DMS114 treated with DMSO at 0.1 percent for 48 hours (cell line): ENCODE measurements around the gene PXDN.
A peak's percentile ranks its signal among the peaks of the same experiment; 100 is the strongest.
"Not testable (repeated sequence)": the region's sequence is repeated elsewhere in the genome, so short reads cannot be mapped to it uniquely, and the experiment has no call there.

Experiments used
- DNase-seq: peaks from one replicate; lab custom pipeline; 2025; ENCODE audit not compliant: unreplicated experiment; lab: John Stamatoyannopoulos, UW

Gene PXDN

DNA sequence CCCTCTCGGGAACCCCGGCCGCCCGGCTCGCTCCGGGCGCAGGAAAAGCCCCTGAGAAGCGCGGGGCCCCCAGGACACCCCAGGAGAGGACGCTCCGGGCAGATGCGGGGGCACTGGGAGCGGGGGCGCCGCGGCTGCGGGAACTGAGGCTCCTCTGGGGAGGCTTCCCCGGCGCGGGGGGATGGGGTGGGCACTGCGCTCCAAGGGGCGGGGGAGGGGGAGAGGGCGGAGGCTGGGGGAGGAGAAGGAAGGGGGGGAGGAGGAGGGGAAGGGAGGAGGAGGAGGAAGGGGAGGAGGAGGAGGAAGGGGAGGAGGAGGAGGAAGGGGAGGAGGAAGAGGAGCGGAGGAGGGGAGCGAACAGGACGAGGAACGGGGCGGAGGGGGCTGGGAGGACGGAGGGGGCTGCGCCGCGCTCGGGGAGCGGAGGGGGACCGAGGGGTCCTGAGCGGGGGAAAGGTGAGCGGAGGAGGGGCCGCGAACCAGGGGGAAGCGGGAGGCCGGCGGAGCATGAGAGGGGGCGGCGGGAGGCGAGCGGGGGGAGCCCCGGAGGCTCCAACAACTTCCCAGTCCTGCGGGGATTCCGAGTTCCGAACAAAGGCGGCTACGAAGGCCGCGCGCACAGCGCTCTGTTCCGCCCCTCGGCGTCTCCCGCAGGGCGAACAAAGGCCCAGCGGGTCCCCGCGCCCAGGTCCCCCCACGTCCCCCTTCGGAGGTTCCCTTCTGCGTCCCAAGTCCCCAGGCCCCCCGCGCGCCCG lies 742 bp downstream of the PXDN start:
- DNase-seq = no peak

DNA sequence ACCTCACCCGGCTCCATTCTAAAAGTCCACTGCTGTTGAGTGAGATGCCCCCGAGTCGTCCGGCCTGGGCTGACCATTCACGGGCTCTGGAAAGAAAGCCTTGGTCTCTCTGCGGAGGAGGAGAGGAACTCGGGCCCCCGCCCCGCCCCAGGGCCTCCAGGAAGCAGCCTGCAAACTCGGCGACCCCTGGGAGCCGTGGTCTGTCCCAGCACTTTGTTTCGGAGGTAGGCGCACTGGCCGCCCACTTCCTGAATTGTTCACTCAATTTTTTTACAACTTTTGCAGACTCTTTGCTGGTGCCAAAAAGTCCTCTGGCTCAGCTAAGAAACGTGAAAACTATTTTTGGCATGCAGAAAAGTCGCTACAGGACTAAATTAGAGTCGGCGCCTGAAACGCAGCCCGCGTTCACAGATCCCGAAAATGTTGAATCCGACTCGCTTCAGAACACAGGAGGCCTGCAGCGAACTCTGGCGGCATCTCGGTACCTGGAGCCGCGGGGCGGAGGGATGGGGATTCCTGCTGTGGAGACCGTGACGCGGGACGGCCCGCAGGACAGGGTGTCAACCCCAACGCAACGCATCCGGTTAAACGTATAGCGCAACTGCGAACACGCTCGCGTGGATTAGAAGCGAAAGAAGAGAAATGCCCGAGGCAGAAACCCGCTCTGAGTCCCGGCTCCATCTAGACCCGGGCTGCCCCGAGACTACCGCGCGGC lies 1.5 kb downstream of the PXDN start:
- peak; percentile 51 for DNase-seq

DNA sequence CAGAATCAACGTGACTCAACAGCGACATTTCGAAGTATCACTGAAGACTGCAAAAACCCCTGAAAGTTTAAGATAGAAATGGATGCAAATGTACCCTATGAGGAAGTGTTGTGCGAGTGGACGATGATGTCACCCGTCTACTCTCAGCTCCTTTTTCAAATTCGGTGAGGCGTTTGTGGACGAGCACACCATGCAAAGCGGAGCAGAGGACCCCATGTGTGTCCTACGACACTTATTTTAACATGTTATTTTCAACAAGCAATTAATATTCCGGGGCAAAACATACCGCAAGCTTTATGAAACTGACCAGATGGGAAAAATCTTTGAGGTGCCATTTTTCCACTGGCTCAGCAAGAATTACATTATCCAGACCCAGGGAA lies 2.0 kb downstream of the PXDN start:
- DNase-seq = no peak

DNA sequence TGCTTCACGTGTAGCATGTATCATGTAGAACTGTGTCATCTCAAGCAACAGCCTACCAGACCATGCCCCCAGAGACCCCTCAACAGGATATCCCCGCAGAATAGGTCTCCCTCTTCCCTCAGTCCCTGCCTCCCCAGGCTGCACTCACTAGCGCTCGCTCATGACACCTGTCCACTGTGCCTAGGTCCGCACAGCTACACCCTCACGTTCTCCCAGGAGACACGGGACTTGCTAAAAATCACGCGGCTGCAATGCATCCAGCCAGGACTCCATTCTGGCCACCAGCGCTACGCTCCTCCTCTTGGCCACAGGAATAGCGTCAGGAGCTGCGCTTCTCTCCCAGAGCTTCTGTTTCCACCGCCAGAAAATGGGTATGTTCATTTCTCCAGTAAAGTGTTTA lies 2.5 kb downstream of the PXDN start:
- no peak for DNase-seq

DNA sequence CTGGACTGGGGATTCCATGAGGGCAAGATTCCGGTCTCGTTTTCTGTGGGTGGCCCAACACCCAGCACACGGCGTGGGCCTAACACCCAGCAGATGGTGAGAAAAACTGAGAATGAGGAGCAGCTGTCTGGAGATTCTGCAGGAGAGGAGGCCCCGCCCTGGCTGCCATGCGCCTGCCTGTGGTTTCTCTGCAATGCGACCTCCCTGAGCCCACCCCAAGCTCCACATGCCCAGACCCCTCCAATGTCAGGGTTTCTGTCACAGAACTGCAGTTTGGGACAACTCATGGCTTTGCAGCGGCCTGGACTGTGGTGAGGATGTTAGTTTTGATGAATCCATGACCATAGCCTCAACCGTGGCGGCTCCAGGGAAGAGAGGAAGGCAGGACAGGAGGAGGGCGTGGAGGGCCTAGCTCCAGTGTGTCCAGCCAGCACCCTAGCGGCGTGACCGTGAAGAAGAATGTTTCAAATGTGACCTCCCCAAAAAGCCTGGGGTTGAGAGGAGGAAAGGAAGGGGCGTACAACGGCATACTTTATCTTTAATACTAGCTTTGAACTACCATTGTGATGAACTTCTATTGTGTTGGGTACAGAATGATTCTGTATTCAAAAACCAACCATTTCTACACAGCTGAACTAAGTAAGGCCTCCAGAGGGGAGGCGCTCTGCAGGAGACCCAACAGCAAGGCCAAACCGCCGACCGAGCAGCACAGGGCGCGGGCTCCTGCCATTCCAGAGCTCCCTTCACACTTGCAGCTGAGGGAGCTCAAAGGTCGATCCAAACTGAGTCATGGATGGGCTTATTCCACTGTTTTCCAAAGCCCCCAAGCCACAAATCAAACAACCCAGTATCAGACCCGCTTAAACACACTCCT lies 3.4 kb downstream of the PXDN start:
- DNase-seq = no peak

DNA sequence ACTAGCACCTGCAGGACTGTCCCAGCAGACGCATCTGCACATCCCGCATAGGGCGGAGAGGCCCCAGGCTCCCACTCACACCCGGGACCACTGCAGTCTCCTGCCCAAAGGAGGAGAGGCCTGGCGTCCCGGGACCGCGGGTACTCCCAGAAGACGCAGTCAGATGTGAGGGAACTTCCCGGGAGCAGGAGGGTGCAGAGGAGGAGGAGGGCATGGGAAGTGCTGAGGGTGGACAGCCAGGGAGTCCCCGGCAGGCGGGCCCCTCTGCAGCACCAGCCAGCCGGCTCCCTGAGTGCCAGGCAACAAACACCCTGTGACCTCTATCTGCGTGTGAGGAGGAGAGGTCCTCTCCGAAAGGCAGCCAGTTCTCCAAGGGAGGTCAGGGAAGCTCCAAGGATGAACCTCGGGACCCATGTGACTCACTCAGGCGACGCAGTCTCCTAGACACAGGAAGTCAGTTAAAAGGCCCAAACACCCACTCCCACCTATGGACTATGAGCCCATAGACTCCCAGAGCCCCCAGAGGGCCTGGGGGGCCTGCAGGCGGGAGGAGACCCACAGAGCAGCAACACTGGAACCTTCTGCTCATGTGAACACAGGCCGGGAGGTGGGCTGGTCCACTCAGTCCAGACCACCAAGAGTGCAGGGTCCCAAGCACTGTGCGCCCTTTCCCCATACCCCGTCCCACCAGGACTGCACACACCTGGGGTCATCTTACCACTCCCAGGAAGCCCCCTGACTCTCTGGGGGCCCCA lies 4.2 kb downstream of the PXDN start:
- DNase-seq = no peak

DNA sequence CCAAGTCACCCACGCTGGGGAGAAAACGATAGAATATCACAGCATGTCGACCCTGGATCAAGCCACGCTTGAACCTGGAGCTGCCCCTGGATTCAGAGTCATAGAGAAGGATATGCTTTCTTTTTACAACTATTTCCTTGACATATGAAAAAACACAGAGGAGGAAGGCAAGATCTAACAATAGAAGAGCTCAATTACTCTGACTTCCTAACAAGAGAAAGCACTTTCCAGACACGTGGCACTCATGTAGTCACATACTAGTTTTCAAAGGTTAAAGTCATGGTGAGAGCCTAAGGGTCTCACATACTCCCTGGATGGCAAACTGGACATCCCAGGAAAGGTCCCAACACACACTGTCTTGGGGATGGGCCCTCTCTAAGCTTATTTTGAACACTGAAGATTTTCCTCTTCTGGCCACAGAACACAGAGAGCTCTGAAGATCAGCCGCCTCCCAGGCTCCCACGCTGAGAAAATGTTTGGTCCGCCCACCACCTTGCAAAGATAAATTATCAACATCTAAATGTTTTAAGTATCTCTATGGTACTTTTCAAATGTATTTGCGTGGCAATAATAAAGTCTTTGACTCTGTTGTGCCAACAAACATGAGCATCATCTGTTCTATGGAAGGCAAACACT lies 4.9 kb downstream of the PXDN start:
- DNase-seq = no peak

DNA sequence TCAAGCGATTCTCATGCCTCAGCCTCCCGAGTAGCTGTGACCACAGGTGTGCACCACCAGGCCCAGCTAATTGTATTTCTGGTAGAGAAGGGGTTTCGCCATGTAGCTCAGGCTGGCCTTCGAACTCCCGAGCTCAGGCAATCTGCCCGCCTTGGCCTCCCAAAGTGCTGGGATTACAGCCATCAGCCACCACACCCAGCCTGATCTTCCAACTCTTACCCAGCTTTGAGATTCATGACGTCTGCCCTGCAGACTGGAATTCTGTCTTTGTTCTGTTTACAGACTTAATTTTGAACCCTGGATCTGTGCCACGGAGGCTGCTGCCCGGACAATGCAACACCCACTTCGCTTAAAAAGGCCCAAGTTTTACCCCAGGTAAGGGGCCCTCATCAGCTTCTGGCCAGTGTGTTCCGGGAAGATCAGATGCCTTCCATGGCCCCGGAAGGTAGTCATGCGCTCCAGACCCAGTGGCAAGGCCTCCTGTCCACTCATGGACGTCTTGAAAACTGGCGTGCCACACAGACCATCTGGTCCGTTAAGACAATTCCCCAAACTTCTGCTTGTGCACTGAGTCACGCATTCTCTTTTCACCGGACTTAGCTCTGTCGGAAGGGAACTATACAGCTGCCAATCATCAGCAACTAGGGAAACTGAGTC lies 5.5 kb downstream of the PXDN start:
- DNase-seq = no peak

DNA sequence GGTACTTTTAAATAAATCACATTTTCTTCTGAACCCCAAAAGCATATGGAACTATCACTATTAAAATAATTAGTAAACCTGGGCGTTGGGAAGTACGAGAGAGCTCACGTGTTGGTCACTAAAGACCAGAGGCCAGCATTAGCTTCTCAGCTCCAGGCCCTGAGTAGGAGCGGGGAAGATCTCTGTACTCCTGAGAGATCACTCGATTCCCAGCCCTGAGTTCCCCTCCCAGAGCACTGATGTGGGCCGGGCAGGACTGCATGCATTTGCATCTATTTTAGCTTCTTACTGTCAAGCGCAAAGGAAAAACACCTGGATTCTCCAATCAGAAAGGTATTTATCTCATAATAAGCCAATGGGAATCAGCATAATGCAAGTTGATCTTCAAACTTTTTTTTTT lies 6.2 kb downstream of the PXDN start:
- DNase-seq = no peak

DNA sequence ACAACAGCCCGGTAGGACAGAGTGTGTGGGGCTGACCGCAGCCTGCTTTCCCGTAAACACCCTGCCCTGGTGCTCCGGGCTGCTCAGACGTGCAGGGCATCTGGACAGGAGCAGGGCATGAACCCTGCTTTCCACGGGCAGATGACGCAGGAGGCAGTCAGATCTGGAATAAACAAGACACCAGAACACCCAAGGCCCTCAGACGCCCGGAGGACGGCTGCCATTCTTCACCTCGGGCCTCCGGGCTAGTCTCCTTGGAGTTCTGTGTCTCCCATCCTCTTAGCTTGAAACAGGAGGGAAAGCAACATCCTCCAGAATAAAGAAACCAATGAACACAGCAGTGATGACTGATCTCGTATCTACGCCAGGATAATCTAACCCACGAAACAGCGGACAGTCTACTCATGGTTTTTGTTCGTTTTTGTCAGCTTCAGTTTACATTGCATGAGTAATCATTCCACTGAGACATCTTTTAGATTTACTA lies 7.3 kb downstream of the PXDN start:
- no peak for DNase-seq

DNA sequence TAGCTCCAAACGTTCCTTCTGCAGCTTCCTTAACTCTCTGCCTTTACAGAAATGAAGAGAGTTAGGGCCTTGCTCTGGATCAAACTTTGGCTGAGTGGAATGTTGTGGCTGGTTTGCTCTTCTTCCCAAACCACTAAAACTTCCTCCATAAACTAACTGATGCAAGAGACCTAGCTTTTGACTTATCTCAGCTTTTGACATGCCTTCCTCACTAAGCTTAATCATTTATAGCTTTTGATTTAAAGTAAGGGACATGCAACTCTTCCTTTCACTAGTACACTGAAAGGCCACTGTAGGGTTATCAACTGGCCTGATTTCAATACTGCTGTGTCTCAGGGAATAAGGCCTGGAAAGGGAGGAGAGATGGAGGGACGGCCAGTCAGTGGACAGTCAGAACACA lies 8.3 kb downstream of the PXDN start:
- DNase-seq = no peak

DNA sequence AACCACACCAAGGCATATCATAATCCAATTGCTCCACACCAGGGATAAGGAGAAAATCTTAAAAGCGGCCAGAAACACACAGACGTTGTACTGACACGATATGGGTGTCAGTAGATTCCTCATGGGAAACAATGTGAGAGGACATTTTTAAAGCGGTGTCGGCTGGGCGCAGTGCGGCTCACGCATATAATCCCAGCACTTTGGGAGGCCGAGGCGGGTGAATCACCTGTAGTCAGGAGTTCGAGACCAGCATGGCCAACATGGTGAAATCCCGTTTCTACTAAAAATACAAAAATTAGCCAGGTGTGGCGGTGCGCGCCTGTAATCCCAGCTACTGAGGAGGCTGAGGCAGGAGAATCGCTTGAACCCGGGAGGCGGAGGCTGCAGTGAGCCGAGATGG lies 11.0 kb downstream of the PXDN start:
- DNase-seq = not testable (repeated sequence)

DNA sequence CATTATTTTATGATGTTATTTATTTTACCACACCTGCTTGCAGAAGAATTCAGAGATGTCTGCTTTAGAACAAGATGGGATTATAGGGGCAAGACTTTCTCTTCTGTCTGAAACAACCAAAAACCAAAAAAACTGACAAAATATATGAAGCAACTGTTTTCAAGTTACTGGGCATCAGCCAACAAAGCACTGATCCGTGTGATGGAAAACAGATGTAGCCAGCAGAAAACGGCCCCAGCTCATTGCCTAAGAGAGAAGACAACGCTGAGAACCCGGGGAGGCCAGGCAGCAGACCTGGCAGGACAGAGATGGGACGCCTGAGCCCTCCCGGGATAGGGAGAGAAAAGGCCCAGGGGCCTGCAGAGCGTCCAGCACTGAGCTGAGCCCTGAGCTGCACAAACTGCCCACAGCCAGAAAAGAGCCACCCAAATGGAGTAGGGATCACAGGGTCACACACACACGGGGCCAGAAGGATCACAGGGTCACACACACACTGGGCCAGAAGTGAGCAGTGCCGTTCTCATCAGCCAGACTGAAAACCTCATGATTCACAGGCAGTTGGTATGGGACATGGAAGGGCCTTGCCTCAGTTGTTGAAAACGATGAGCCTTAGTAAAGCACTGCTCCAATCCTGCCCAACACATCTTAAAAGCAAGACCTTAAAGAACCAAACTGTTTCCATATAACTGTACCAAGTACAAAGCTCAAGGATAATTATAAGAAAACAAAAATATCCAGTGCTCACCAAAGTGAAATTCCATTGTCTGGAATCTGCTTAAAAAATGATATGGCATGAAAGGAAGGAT lies 12.1 kb downstream of the PXDN start:
- DNase-seq = no peak

DNA sequence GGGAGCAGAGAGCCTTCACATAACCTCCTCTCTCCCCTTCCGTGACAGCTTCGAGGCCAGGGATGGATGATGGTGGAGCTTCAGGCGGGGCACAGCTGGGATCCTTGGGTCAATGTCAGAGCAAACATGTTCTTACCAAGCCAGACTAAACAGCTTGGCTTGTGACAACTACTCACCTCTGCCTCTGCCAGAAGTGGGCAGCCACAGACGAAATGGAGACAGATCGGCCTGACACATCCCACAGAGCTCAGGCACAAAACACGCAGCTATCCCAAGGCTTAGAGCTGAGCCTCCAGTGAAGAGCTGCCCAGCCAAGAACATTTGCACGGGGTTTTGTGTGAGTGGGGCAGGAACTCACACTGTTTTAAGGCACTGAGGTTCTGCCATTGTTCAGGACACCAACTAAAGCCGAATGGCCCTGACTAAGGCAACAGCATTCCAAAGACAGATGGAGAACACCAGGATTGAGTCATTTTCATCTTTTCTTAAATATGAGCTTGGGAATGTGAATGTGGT lies 12.8 kb downstream of the PXDN start:
- no peak for DNase-seq

DNA sequence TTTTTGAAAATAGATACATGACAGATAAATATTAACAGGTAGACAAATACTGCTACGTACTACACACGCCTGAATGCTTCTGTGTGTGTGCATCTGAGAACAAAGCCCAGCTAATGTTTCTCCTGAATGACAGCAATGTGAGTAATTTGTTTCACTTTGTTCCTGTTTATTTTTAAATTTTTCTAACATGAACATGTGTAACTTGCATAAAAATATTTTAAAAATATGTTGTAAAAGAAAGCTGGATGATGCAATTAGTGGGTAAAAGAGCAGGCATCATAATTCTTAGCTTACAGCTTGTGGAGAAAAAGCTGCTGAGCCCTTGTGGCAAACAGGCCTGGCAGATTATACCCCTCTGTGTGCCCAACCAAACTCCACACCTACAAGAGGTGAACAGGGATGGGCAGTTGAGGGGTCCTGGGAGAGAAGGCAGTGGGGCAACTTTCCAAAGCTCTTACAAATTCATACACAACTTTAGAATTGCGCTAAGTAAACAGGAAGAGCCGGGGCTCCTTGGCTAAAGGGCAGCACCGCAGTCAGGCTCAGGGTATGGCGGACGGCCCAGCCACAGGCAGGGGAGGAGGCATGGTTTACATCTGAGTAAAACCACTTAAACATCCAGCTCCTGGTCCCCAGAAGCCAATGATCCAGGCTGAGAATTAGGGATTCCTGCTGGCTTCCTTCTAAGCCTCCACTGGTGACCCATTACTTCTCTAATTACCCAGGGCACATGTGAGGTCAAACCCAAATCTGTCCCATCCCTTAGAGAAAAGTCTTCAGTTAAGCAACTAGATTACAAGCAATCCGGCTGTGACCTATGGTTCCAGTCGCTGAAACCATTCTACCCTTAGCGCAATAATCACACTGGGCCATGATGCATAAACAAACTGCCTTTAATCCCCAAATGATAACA lies 14.0 kb downstream of the PXDN start:
- no peak for DNase-seq

DNA sequence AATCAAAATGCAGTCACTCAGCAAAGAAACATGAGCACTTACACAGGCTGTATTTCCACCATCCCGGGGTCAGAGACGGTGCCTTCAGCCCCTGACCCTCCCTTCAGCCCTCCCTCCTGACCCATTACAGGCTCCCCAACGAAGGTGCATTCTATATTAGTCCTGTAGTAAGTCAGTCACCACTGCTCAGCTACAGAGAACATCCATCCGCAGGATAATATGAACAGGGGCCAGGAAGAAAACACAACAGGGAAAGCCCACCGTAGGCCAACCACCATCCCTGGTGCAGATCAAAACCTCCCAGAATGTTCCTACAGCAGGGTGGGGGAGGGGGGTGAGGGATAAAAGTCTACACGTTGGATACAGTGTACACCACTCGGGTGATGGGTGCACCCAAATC lies 15.1 kb downstream of the PXDN start:
- DNase-seq = no peak

DNA sequence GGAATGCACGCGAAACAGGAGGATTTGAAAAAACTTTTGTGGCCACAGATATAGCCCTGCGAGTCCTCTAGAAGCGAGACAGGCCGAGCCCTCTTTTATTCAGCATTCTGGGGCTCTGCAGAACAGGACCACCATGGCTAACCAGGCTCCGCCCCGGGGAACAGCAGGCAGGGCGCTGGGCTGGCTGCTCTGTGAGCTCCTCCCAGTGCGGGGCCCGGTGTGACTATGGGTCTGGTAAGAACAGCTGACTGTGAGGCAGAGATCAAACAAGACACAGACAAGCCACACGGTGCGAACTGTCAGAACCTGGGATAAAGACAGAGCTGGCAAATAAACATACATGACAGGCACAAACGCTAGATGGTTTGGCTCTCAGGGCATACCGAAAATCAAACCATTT lies 15.5 kb downstream of the PXDN start:
- no peak for DNase-seq
